Activated T-cell treated with anti-CD3 and anti-CD28 coated beads for 4 hours (primary cell): ENCODE data around the gene SLC6A9.

Experiments
- DNase-seq: peaks from one replicate; pipeline ENCODE4 v3.0.0-alpha.2; 2020

The SLC6A9 gene

GRCh38 chr1:44025816-44026215, 5.4 kb downstream of the SLC6A9 start:
- no peak for DNase-seq

- DNase-seq, result no peak
Observed at GRCh38 chr1:44024903-44025525, 6.2 kb downstream of the SLC6A9 start.

GRCh38 chr1:44024031-44024902, 7.0 kb downstream of the SLC6A9 start:
- no peak for DNase-seq

GRCh38 chr1:44021581-44022321, 9.5 kb downstream of the SLC6A9 start:
- DNase-seq, result no peak

DNA sequence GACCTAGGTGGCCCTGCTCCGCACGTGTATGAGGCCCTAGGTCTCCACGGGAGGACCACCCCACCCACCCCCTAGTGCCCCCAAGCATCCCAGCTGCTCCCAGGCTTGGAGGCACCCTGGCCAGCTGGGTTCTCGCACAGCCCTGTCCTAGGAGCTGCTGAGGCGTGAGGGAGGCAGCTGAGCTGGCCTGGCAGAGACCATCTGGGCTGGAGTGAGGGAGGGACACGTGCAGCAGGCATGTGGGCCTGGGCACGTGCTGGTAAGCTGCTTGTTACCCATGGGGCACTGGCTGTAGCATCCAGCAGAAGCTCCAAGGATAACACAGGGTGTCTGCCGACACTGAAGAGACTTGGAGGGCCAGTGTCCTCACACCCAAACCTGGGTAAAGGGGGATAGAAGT, 10.1 kb downstream of the SLC6A9 start:
- DNase-seq, result no peak

DNA sequence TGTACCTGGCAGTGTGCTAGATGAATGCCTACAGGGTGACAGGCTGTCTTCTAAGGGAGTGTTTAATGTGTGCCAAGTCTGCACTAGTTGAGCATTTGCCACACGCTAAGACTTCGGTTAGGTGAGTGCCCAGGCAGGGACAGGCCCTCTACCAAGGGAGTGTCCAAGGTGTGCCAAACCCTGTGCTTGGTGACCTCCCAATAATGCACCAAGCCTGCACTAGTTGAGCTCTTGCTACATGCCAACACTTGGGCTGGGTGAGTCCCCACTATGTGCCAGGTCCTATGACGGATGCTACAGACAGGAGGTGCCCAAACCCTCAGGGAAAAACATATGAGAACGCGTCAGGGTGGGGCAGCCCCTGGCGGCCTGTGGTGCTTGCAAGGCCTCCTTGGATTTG, 10.8 kb downstream of the SLC6A9 start:
- no peak for DNase-seq

DNA sequence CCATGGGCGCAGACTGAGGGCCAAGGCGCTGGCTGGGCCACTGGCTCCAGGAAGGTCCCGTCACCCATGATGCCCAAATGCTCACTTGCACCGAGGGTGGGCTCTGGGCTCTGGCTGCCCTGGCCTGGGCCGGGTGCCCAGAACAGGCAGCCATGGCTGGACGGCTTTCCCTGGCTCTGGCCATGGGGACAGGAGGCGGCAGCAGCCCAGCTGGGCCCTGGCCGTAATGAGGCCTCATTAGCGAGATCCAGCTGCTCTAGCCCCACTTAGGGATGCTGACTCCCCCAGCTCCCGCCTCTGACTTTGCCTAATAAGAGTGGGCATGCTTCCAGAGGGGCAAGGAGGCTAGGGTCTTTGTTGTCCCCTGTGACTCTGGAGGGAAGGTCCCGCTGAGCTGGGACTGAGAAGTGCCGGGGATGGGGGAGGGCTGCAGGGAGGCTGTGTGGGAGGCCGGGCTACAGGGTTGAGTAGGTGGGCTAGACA, 11.8 kb downstream of the SLC6A9 start:
- DNase-seq, result no peak

GRCh38 chr1:44016890-44017400, 14.3 kb downstream of the SLC6A9 start:
- DNase-seq, result no peak

GRCh38 chr1:44016041-44016889, 15.0 kb downstream of the SLC6A9 start:
- DNase-seq, result no peak

DNA sequence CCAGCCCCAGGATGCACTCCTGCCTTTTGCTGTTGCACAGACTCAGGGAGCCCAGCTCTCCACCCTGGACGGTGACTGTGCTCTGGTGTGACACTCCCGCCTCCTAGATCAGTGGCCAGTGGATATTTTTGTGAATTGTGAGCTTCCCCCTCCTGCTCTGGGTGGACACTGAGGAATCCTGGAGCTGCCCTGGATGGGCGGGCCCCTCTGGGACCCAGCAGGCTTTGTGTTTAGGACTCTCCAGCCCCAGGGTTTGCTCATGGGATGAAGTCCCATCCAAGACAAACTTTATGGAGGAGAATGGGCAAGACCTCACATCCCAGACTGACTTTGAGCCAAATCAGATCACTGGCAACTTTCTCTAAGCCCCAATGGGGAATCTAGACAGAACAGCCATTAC, 16.1 kb downstream of the SLC6A9 start:
- DNase-seq, result no peak

DNA sequence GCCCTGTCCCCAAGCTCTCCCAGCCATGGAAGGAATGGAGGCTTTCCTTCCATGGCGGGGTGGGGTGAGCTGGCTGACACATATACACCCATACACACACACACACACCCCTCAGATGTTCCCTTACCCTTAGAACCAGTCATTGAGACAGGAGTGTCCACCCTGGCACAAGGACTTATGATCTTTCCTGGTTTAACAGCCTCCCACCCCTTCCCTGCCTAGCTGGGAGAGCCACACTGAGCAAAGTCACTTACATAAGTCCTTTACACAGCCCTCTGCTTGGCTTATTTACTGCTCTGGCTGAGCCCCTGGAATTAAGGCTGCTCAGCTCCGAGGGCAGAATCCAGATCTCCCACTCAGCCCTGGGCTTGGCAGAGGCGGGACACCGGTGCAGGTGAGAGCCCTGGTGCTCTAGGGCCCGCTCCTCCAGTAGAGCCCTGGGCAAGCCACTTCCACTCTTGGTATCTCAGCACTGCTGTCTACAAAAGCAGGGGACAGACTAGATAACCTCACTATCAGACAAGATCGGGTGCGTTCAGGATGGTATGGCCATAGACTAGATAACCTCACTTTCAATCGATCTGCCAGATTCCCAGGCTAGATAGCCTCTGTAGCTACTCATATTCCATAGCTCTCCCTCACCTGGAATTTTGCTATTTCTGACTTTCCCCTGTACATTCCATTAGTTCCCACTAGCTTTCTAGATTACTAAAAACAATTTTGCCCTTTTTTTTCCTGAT, 16.7 kb downstream of the SLC6A9 start:
- DNase-seq, result no peak

DNA sequence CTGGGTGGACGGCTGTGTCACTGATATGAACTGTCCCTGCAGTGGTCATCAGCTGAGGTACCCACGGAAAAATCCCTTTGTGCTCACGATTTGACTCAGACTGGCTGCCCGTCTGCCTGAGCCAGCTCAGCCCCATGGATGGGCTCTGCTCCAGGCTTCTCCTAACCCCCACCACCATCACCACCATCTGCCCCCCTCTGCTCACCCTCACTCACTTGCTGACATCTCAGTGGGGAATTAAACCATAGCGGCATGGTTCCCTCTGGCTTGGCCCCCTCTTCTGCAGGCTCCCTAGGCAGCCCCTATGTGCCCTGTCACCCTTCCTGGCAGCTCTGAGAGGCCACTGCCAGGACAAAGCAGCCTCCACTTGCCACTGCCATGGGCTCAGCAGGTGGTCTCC, 17.3 kb downstream of the SLC6A9 start:
- no peak for DNase-seq

DNA sequence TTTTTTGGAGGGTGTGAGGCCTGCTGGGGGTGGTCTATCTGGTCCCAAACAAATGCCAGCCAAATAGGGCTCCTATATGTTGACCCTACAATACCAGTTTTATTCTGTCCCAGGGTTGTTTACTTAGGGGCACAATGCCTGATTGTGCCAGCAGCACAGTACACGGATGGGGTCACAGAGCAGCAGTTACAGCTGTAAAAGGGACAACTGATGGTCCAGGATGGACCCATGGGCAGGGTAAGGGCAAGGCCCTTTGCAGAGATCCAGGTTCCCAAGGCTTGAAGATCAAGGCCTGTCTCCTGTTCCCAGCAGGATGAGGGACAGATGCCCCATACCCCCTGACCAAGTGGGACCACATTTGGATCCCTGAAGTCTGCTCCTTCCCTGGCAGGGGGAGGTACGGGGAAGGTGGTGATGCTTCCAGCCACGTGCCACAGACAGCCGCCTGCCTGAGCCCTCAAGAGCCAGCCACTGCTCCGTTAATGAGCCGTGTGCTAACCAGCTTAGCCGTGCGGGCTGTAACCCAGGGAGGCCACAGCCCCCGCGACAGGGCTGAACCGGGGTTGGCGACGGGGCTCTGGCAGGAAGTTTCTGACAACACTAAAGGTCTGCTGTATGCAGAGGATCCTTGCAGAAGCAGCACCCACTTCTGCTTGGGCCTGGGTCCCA, 18.2 kb downstream of the SLC6A9 start:
- DNase-seq, result no peak

DNA sequence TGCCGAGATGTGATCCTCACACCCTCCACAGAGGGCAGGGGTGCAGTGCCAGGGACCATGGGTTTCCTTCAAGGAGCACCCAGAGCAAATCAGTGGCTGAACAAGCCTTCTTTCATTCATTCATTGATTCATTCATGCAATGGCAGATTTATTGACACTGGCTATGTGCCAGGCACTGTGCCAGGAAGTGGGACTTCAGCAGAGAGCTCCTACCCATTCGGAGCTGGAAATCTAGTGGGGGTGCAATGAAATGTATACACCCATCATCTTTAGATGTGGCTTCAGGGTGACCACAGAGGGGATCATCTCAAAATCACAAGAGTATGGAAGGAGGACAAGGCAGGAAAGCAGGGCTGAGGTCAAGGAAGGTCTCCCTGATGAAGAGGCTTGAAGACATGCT, 18.9 kb downstream of the SLC6A9 start:
- no peak for DNase-seq

- no peak for DNase-seq
Observed at GRCh38 chr1:44010935-44011471, 20.3 kb downstream of the SLC6A9 start.

DNA sequence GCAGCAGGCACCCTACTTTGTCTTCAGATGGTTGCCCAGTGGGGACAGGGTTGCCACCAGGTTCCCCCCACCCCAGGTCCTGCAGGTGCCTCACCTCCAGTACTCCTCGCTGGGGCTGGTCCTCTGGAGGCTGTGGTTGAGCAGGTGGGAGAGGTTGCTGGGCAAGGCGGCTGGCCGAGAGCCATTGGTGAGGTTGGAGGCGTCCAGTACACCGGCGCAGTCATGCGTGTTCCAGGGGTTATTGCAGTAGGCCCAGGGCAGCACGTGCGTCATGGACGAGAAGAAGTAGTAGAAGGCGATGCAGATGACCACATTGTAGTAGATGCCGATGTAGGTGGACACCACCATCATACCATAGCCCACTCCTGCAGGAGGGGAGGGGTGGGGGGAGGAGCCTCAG, 23.0 kb downstream of the SLC6A9 start:
- no peak for DNase-seq

DNA sequence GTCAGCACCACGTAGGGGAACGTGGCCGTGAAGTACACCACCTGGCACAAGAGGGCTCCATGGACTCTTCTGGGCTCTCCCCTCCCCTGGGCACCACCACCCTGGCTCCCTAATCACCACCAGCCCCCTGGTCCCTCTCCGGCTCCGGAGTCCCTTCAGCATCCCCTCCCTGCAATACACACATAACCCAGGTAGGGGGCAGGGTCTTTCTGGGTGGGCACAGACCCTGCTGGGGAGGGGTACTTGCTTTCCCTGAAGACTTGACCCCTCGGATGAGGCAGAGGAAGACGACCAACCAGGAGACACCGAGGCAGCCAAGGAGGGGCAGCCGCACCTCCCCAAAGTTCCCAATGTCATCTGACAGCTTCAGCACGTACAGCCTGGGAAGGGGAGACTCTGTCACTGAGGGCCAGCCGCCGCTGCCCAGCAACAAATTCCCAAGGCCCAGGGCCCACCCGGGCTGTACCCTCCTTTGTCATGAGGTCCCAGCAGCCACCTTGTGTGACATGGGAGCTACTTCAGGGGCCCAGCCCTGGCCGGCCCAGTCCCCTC, 28.6 kb downstream of the SLC6A9 start:
- no peak for DNase-seq

DNA sequence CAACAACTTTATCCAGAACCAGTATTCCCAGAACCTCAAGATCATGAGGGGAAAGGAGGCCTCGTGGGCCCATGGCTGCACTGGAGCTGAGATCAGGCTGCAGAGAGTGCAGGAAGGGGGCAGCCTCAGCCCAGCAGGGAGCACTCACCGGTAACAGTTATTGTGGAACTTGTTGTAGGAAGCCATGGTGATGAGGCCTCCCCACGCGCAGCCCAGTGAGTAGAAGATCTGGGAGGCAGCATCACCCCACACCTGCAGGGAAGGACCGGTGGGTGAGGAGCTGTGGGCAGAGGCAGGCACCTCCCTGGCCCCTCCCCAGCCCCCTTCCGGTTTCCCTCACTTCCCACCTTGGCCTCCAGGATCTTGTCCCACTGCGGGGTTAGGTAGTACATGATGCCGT, 29.1 kb downstream of the SLC6A9 start:
- DNase-seq, result no peak

DNA sequence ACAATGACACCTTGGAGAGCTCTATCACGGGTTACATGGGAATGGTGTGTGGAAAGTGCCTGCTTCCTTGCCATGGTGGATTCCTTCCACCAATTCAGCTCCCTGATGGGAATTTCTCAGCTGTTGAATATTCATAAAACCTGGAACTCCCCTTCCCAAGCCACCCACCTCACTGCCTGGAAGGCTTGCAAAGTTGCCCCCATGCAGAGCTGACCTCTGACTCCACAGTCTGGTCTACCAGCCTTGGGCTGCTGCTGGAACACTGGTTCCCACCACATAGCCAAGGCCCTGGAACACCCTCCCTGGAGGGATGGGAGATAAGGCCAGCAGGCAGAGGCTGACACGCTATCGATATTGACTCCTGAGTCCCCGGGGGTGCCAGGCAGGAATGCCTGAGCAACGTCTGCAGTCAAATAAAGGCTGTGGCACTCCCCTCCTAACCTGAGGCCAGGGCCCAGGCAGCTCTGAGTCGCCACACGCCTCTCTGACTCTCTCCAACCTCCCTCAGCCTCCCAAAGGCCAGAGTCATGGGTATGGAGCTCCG, 31.1 kb downstream of the SLC6A9 start:
- DNase-seq, result no peak

DNA sequence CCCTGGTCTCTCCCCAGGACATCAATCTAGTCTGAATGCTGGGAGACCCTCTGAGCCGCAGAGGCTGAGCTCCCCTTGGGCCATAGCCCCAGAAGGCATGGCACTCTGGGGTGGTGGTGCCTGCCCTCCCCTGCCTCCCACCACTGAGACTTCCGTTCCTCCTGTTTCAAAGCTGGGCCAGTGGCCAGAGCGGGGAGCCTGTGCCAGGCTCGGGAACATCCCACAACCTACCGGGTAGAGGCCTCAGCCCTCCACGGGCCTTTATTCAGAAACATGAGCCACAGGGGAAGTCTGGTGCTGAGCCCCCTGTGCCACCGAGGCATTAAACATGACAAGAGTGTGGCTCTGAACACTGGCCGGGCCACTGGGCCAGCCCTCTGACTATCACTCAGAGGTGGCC, 31.8 kb downstream of the SLC6A9 start:
- no peak for DNase-seq
